Type B pancreatic cell (in vitro differentiated cells): ENCODE data around the gene ZNF516. TPM values are rescaled to one million over a fixed set of nuclear protein-coding genes. Genes with fewer than 3 reads are reported as not detected.
A peak's percentile ranks its signal among the peaks of the same experiment; 100 is the strongest.

Experiments
- DNase-seq: peaks from one replicate; pipeline ENCODE4 v3.0.0; 2021; ENCODE audit warnings: mixed read lengths; ENCODE audit not compliant: unreplicated experiment; ENCODE audit errors: extremely low spot score
- H3K27ac Mint-ChIP-seq: 2 replicates; pipeline ENCODE4 v1.8.0; 2021; ENCODE audit warnings: mild to moderate bottlenecking, mixed read lengths
- H3K27me3 Mint-ChIP-seq: 2 replicates; pipeline ENCODE4 v1.8.0; 2021; ENCODE audit warnings: mixed read lengths
- H3K36me3 Mint-ChIP-seq: 2 replicates; pipeline ENCODE4 v1.8.0; 2021; ENCODE audit warnings: mixed read lengths
- H3K4me1 Mint-ChIP-seq: one replicate; pipeline ENCODE4 v1.8.0; 2021; ENCODE audit warnings: mixed read lengths; ENCODE audit not compliant: unreplicated experiment
- H3K4me3 Mint-ChIP-seq: 2 replicates; pipeline ENCODE4 v1.8.0; 2021; ENCODE audit warnings: mild to moderate bottlenecking, mixed read lengths
- H3K9me3 Mint-ChIP-seq: 2 replicates; pipeline ENCODE4 v1.8.0; 2021; ENCODE audit warnings: mixed read lengths
- total RNA-seq: library from RNA; stranded (reverse); gene quantifications from 2 replicates; pipeline ENCODE4 v1.2.1, GENCODE V29; 2021; ENCODE audit warnings: low replicate concordance
- TF ChIP-seq, protein P1 (sequence below): fragments of 200-600 bp; sonication (generic); conservative IDR thresholded peaks from 2 replicates; pipeline ENCODE4 v1.5.0; 2021; ENCODE audit warnings: antibody characterized with exemption, mild to moderate bottlenecking

The ZNF516 gene
- total RNA-seq, 1 donor from 2014 or later: 71.2 TPM

GRCh38 chr18:76392349-76392748 lies 102.7 kb downstream of the ZNF516 start:
- peak overlapping the region; percentile 86 for H3K27ac Mint-ChIP-seq
- H3K9me3 Mint-ChIP-seq: peaks cover 6% of the 10 kb centered on the region
- no peaks in the 10 kb centered on the region for H3K27me3 Mint-ChIP-seq
- H3K4me1 Mint-ChIP-seq: peaks cover 33% of the 10 kb centered on the region
- no peak overlapping the region for H3K4me3 Mint-ChIP-seq
- TF ChIP-seq, protein P1, sequence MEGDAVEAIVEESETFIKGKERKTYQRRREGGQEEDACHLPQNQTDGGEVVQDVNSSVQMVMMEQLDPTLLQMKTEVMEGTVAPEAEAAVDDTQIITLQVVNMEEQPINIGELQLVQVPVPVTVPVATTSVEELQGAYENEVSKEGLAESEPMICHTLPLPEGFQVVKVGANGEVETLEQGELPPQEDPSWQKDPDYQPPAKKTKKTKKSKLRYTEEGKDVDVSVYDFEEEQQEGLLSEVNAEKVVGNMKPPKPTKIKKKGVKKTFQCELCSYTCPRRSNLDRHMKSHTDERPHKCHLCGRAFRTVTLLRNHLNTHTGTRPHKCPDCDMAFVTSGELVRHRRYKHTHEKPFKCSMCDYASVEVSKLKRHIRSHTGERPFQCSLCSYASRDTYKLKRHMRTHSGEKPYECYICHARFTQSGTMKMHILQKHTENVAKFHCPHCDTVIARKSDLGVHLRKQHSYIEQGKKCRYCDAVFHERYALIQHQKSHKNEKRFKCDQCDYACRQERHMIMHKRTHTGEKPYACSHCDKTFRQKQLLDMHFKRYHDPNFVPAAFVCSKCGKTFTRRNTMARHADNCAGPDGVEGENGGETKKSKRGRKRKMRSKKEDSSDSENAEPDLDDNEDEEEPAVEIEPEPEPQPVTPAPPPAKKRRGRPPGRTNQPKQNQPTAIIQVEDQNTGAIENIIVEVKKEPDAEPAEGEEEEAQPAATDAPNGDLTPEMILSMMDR: no peak
- DNase-seq: peak; percentile 44
- H3K36me3 Mint-ChIP-seq: peaks cover 33% of the 10 kb centered on the region

- TF ChIP-seq, protein P1: no peak
- DNase-seq: peak; percentile 64
- peaks cover 6% of the 10 kb centered on the region for H3K9me3 Mint-ChIP-seq
Measured at GRCh38 chr18:76391746-76392145, 103.3 kb downstream of the ZNF516 start.

DNA sequence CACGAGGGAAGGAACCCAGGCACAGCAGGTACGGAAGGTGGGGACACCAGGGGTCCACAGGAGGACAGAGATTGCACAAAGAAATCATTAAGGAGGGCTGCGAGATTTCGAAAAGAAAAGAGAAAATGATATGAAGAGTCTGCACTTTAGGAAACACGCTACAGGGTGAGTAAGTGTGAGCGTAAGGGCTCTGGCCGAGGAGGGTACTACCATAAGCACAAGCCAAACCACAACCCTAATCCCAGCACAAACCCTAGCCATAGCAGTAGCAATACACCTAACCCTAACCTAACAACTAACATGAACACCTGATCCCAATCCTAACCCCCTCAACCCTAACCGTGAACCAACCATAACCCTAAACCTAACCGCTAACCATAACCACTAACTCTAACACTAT lies 104.0 kb downstream of the ZNF516 start:
- TF ChIP-seq, protein P1: no peak
- no peak for DNase-seq
- Mint-ChIP-seq H3K9me3 (peaks cover 6% of the 10 kb centered on the region), H3K4me1 (peaks cover 35% of the 10 kb centered on the region), H3K36me3 (peaks cover 33% of the 10 kb centered on the region), H3K27ac (peak overlapping the region; percentile 86), H3K4me3 (no peak overlapping the region), H3K27me3 (no peaks in the 10 kb centered on the region)

More at GRCh38 chr18:76391746-76392145, 103.3 kb downstream of the ZNF516 start:
- H3K4me1 Mint-ChIP-seq: peaks cover 33% of the 10 kb centered on the region
- H3K4me3 Mint-ChIP-seq: no peak overlapping the region
- no peaks in the 10 kb centered on the region for H3K27me3 Mint-ChIP-seq
- H3K27ac Mint-ChIP-seq: peak overlapping the region; percentile 86
- H3K36me3 Mint-ChIP-seq: peaks cover 37% of the 10 kb centered on the region

GRCh38 chr18:76390452-76391035 lies 104.5 kb downstream of the ZNF516 start:
- no peak for DNase-seq
- TF ChIP-seq, protein P1: no peak
- Mint-ChIP-seq H3K36me3 (peaks cover 33% of the 10 kb centered on the region), H3K9me3 (peaks cover 6% of the 10 kb centered on the region), H3K4me3 (no peak overlapping the region), H3K27me3 (no peaks in the 10 kb centered on the region), H3K4me1 (peaks cover 38% of the 10 kb centered on the region), H3K27ac (peak overlapping the region; percentile 86)

GRCh38 chr18:76389716-76390115 lies 105.3 kb downstream of the ZNF516 start:
- TF ChIP-seq, protein P1: no peak
- no peak overlapping the region for H3K4me3 Mint-ChIP-seq
- H3K27me3 Mint-ChIP-seq: no peaks in the 10 kb centered on the region
- peaks cover 33% of the 10 kb centered on the region for H3K36me3 Mint-ChIP-seq
- H3K4me1 Mint-ChIP-seq: peaks cover 30% of the 10 kb centered on the region
- no peak for DNase-seq
- peaks cover 6% of the 10 kb centered on the region for H3K9me3 Mint-ChIP-seq
- no peak overlapping the region for H3K27ac Mint-ChIP-seq
